C4-2B (cell line): ENCODE measurements around the gene SLAMF9.

ENCODE experiments used
- H3K27ac ChIP-seq: fragments of 450-650 bp; 2 replicates; pipeline ENCODE4 v1.5.1; 2017
- ZFX ChIP-seq: fragments of 450-650 bp; IDR thresholded peaks from 2 replicates; pipeline ENCODE4 v1.6.1; 2017
- TF ChIP-seq, protein P1 (sequence below): fragments of 450-650 bp; conservative IDR thresholded peaks from 2 replicates; pipeline ENCODE4 v1.5.1; 2017; ENCODE audit warnings: mild to moderate bottlenecking

The SLAMF9 gene

DNA sequence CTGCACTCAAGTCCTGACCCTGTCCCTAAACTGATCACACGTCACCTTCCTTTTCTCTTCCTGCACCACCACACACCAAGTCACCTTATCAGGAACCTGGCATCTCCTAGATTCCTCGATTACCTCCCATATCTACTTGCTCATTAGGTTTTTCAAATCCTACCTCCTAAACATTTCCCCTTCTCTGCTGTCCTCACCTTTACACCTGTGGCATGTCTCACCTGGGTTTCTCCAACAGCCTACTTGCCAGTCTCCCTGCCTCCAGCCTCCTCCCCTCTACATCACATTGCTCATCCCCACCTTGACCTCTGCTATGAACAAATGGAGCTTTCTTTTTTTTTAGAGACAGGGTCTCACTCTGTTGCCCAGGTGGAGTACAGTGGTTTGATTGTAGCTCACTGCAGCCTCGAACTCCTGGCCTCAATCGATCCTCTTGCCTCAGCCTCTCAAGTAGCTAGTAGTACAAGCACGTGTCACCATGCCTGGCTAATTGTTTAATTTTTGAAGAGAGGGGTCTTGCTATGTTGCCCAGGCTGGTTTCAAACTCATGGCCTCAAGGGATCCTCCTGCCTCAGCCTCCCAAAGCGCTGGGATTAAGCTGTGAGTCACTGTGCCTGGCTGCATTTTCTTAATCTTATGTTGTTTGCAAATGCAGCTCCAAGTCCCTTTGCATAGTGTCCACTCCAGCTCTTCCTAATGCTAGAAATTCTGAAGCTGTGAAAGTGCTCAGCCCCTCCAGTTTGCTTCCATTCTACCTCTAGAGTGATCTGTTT, 14.9 kb downstream of the SLAMF9 start:
- H3K27ac ChIP-seq, result no peak overlapping the region
- TF ChIP-seq, protein P1, sequence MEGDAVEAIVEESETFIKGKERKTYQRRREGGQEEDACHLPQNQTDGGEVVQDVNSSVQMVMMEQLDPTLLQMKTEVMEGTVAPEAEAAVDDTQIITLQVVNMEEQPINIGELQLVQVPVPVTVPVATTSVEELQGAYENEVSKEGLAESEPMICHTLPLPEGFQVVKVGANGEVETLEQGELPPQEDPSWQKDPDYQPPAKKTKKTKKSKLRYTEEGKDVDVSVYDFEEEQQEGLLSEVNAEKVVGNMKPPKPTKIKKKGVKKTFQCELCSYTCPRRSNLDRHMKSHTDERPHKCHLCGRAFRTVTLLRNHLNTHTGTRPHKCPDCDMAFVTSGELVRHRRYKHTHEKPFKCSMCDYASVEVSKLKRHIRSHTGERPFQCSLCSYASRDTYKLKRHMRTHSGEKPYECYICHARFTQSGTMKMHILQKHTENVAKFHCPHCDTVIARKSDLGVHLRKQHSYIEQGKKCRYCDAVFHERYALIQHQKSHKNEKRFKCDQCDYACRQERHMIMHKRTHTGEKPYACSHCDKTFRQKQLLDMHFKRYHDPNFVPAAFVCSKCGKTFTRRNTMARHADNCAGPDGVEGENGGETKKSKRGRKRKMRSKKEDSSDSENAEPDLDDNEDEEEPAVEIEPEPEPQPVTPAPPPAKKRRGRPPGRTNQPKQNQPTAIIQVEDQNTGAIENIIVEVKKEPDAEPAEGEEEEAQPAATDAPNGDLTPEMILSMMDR, result no peak
- TF ChIP-seq ZFX, result no peak

DNA sequence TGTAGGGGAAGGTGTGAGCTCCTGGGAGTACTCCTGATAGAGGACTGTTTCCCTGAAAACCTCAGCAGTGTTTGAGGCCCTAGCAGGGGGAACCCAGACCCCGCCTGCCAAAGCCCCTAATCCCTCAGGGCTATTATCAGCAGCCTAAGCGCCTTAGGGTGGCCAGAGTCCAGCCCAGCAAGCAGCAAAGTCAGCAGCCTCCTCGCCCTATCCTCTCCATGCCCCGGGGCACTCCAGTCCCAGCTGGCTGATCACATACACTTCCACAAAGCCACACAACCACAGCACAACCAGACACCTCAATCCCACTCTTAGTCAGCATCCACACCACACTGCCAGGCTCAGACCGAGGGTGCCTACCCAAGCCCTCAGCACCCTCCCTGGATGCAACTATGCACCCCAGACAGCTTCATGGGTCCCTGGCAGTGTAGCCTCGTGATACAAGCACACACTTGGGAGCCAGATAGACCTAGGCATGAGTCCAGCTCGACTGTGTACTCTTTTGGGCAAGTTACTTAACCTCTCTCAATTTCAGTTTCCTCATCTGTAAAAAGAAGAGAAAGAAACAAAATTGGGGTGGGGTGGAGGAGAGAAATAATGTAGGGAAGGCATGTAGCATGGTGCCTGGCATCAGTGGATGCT, 15.7 kb downstream of the SLAMF9 start:
- TF ChIP-seq ZFX, result no peak
- TF ChIP-seq, protein P1, result no peak
- H3K27ac ChIP-seq, result no peak overlapping the region

DNA sequence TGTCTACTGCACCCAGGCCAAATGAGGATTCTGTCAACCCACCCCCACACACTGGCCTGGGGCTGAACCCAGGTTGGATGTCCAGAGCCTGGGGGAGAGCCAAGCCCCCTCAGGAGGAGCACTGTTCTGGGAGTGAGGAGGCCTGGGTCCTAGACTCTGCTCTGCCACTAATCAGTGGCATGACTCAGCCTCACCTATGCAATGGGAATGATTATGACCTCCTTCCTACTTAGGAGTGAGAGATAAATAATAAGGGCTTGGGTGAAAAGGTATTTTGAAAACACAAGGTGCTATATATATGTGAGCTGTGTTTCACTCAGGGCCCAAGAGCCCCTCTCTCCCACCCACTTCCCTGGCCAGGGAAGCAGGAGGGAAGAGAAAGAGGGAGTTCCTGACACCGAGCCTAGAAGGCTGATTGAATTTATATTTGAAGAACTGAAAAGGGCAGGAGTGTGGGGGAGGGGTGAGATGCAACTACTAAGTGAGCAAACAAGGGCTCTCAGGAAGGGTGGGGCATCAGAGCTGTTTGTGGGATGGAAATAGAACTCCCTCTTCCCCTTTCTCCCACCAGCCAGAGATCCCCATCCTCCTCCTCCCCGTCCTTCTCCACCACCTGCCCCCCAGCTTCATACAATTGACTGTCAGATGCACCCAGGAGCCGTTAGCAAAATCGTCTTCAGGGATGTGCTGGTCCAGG, 16.8 kb downstream of the SLAMF9 start:
- H3K27ac ChIP-seq, result no peak overlapping the region
- TF ChIP-seq, protein P1, result no peak
- TF ChIP-seq ZFX, result no peak

DNA sequence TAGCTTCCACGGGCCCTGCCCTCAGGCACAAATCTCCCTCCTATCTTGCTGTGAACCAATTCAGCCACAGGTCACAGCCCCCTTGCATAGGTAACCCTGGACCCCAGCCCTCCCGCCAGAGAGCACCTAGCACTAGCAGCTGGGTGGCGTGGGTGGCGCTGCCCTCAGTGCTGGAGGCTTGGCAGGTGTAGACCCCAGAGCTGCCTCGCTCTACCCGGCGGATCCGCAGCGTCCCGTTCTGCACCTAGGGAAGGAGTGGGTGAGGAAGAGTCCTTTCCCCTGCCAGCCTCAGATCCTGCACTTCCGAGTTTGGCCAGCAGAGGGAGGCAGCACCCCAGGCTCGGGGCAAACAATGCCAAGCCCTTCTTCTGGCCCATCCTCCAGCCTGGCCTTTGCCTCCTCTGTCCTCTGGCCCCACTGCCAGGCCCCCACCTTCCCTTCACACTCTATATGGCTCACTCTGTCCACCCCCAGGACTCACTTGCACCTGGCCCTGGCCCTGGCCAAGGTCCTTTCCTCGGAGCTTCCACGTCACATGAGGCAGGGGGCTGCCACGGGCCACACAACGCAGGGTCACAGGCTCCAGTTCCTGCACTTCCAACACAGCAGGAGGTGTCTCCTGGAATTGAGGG, 17.6 kb downstream of the SLAMF9 start:
- TF ChIP-seq ZFX, result no peak
- TF ChIP-seq, protein P1, result peak; percentile 95
- no peak overlapping the region for H3K27ac ChIP-seq

DNA sequence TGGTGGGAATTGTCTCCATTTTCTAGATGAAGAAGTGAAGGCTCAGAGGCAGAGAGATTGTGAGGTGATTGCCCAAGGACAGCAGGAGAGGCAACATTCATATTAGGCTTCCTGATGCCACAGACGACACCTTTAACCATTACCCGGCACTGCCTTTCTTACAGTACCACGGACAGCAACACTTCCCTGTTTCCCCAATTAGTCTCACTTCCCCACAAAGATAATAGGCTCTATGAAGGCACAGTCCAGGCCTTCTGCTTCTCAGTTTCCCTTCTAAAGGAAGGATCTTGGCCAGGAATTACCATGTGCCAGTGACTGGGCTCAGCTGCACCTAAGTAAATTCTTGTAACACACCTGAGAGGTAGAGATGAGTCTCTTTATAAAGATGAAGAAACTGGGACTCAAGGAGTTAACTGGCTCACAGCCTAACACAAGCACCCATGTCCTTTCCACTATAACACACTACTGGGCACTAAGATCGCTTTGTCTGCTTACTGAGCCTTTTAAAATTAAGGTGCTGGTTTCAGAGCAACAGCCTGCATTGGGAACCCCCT, 18.2 kb downstream of the SLAMF9 start:
- no peak overlapping the region for H3K27ac ChIP-seq
- TF ChIP-seq, protein P1, result no peak
- TF ChIP-seq ZFX, result no peak

DNA sequence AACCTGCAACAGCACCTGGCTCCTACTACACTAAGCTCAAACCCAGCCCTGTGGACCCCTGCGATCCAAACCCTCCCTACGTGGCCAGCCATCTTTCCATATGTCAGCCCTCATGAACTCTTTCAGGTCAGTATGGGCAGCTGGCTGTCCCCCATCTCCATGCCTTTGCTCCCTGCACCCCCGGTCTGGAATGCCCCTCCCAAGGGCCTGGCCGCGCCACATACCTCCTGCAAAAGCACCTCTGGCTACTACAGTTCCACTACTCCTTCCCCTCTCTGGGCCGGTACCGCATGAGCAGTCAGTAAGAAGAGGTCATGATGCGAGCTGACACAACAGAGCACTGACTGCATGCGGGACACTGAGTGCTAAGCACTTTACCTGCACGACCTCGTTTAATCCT, 18.7 kb downstream of the SLAMF9 start:
- no peak for TF ChIP-seq ZFX
- TF ChIP-seq, protein P1, result no peak
- no peak overlapping the region for H3K27ac ChIP-seq
